Right forelimb (tissue), 1 donor: Measurements from ENCODE around the gene KCNJ6.

Source experiments
- DNase-seq: peaks from one replicate; pipeline ENCODE4 v3.0.0-alpha.2; 2018

The KCNJ6 gene

GRCh38 chr21:37863842-37864241, 52.4 kb downstream of the KCNJ6 start:
- no peak for DNase-seq

- DNase-seq = no peak
These were observed 53.7 kb downstream of the KCNJ6 start for GRCh38 chr21:37862536-37862935.

- no peak for DNase-seq
These were observed 54.7 kb downstream of the KCNJ6 start for GRCh38 chr21:37861561-37861960.

- no peak for DNase-seq
These were observed 55.8 kb downstream of the KCNJ6 start for GRCh38 chr21:37860416-37860815.

GRCh38 chr21:37855647-37856625, 60.3 kb downstream of the KCNJ6 start:
- no peak for DNase-seq

- DNase-seq = no peak
These were observed 61.0 kb downstream of the KCNJ6 start for GRCh38 chr21:37855271-37855646.

GRCh38 chr21:37849506-37850102, 66.7 kb downstream of the KCNJ6 start:
- no peak for DNase-seq

GRCh38 chr21:37848721-37849490, 67.4 kb downstream of the KCNJ6 start:
- no peak for DNase-seq

GRCh38 chr21:37845535-37845934, 70.7 kb downstream of the KCNJ6 start:
- DNase-seq = no peak

- DNase-seq = no peak
These were observed 73.1 kb downstream of the KCNJ6 start for GRCh38 chr21:37843191-37843590.

- no peak for DNase-seq
These were observed 73.9 kb downstream of the KCNJ6 start for GRCh38 chr21:37842163-37842919.

- DNase-seq = no peak
These were observed 78.9 kb downstream of the KCNJ6 start for GRCh38 chr21:37837381-37837780.

GRCh38 chr21:37835481-37835880, 80.8 kb downstream of the KCNJ6 start:
- DNase-seq = no peak

GRCh38 chr21:37833301-37833700, 83.0 kb downstream of the KCNJ6 start:
- no peak for DNase-seq

- DNase-seq = no peak
These were observed 86.8 kb downstream of the KCNJ6 start for GRCh38 chr21:37829447-37829846.

- DNase-seq = no peak
These were observed 87.3 kb downstream of the KCNJ6 start for GRCh38 chr21:37828991-37829390.

- DNase-seq = no peak
These were observed 87.7 kb downstream of the KCNJ6 start for GRCh38 chr21:37828556-37828955.

GRCh38 chr21:37827913-37828312, 88.3 kb downstream of the KCNJ6 start:
- DNase-seq = no peak

- no peak for DNase-seq
These were observed 94.3 kb downstream of the KCNJ6 start for GRCh38 chr21:37821786-37822450.

GRCh38 chr21:37821092-37821491, 95.2 kb downstream of the KCNJ6 start:
- DNase-seq = no peak

- no peak for DNase-seq
These were observed 96.9 kb downstream of the KCNJ6 start for GRCh38 chr21:37819372-37819771.

- DNase-seq = no peak
These were observed 99.0 kb downstream of the KCNJ6 start for GRCh38 chr21:37817242-37817641.
